Upper lobe of left lung (tissue), 6 donors: ENCODE data around the gene ACTRT2. TPM values are rescaled to one million over a fixed set of nuclear protein-coding genes. Genes with fewer than 3 reads are reported as not detected.

Experiments
- ATAC-seq, 2 donors: fragments of 200-7000 bp; cut with Tn5 transposase; one replicate each; pipeline ENCODE4 v1.9.1; 2022; ENCODE audit warnings: mild to moderate bottlenecking in 2 of 2, moderate library complexity in 2 of 2; ENCODE audit not compliant: low FRiP score in 2 of 2
- DNase-seq, 2 donors: peaks; one replicate each; pipeline ENCODE4 v3.0.0-alpha.2; 2019 to 2020
- H3K27ac ChIP-seq, 4 donors: fragments of 200-600 bp; sonication (generic); one replicate each; pipeline ENCODE4 v1.5.1; 2016 to 2019
- H3K27me3 ChIP-seq, 4 donors: fragments of 200-600 bp; sonication (generic); one replicate each; pipeline ENCODE4 v1.5.1; 2017 to 2019
- H3K36me3 ChIP-seq, 4 donors: fragments of 200-600 bp; sonication (generic); one replicate each; pipeline ENCODE4 v1.5.1; 2016 to 2019
- H3K4me1 ChIP-seq, 4 donors: fragments of 200-600 bp; sonication (generic); one replicate each; pipeline ENCODE4 v1.5.1; 2018 to 2019
- H3K4me3 ChIP-seq, 4 donors: fragments of 200-600 bp; sonication (generic); one replicate each; pipeline ENCODE4 v1.5.1; 2017 to 2019; ENCODE audit warnings: mild to moderate bottlenecking in 2 of 4, moderate library complexity in 1 of 4
- H3K9me3 ChIP-seq, 4 donors: fragments of 200-600 bp; sonication (generic); one replicate each; pipeline ENCODE4 v1.5.1; 2018 to 2019
- EP300 ChIP-seq, 4 donors: sonication (generic); formaldehyde crosslinking; IDR thresholded peaks; one replicate each; pipeline ENCODE4 v1.5.1; 2017; ENCODE audit warnings: antibody characterized with exemption in 4 of 4, control low read depth in 2 of 4
- POLR2A ChIP-seq, 4 donors: fragments of 450-650 bp; IDR thresholded peaks; one replicate each; pipeline ENCODE4 v1.5.1; 2016 to 2017; ENCODE audit warnings: antibody characterized with exemption in 4 of 4, mild to moderate bottlenecking in 2 of 4
- POLR2AphosphoS5 ChIP-seq, 2 donors: sonication (generic); formaldehyde crosslinking; IDR thresholded peaks; one replicate each; pipeline ENCODE4 v1.5.1; 2017; ENCODE audit warnings: antibody characterized with exemption in 2 of 2
- WGBS, 2 donors: methylation state at CpG; one replicate each; pipeline ENCODE4 v1.1.5; 2017 to 2018; 5-methylcytosine and 5-hydroxymethylcytosine counted together
- total RNA-seq, 6 donors: library from RNA; depleted of rRNA in 4 of 6; stranded (reverse); fragments of >200 nt in 4 of 6; gene quantifications; one replicate each; pipeline versions ENCODE4 v1.1.0 to v1.2.1, GENCODE V29; 2016 to 2021
- TF ChIP-seq, protein P1 (sequence below), 6 experiments: fragments of 450-650 bp in 4 of 6; fragments of 200-600 bp in 2 of 6; sonication (generic) in 2 of 6; IDR thresholded peaks; one replicate each; pipeline ENCODE4 v1.5.1; 2016 to 2019; ENCODE audit warnings: antibody characterized with exemption in 6 of 6
- donor health status: DM: no; HTN: no; CAD: no; lungs with moderate emphysema.
- donor health status: DM: no; HTN: yes; CAD: no; lungs with severe emphysema.

The ACTRT2 gene
- total RNA-seq, 6 donors from 2014 or later, result not detected

DNA sequence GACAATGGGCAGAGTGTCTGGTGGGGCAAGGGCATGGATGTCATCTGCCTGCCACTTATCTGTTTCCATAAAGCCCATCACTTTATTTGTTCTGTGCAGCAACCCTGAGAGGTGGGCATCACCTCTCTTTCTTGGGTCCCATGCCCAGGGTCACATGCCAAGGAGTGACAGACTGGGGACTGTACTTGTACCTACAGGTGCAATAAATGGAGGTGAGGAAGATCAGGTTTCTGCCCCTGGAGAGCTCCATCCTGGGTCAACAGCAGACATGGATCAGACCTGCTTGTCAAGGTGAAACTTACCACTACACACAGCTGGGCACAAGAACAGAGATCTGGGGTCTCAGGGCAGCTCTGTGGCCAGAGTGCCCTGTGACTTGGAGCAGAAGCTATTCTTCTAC, 29.3 kb downstream of the ACTRT2 start:
- Histone ChIP-seq H3K4me1 (no peaks in the 10 kb centered on the region), H3K36me3 (no peaks in the 10 kb centered on the region), H3K4me3 (no peak overlapping the region), H3K27me3 (no peaks in the 10 kb centered on the region), H3K9me3 (no peaks in the 10 kb centered on the region), H3K27ac (no peak overlapping the region)
- TF ChIP-seq POLR2AphosphoS5 (IDR thresholded peaks at IDR 0.05) (no peak), POLR2A (IDR thresholded peaks at IDR 0.05) (no peak), EP300 (IDR thresholded peaks at IDR 0.05) (no peak)
- TF ChIP-seq, protein P1, sequence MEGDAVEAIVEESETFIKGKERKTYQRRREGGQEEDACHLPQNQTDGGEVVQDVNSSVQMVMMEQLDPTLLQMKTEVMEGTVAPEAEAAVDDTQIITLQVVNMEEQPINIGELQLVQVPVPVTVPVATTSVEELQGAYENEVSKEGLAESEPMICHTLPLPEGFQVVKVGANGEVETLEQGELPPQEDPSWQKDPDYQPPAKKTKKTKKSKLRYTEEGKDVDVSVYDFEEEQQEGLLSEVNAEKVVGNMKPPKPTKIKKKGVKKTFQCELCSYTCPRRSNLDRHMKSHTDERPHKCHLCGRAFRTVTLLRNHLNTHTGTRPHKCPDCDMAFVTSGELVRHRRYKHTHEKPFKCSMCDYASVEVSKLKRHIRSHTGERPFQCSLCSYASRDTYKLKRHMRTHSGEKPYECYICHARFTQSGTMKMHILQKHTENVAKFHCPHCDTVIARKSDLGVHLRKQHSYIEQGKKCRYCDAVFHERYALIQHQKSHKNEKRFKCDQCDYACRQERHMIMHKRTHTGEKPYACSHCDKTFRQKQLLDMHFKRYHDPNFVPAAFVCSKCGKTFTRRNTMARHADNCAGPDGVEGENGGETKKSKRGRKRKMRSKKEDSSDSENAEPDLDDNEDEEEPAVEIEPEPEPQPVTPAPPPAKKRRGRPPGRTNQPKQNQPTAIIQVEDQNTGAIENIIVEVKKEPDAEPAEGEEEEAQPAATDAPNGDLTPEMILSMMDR (IDR thresholded peaks at IDR 0.05), result no peak
- peak in 1 of 2 donors; percentile 15 for DNase-seq
- ATAC-seq, result no peak

DNA sequence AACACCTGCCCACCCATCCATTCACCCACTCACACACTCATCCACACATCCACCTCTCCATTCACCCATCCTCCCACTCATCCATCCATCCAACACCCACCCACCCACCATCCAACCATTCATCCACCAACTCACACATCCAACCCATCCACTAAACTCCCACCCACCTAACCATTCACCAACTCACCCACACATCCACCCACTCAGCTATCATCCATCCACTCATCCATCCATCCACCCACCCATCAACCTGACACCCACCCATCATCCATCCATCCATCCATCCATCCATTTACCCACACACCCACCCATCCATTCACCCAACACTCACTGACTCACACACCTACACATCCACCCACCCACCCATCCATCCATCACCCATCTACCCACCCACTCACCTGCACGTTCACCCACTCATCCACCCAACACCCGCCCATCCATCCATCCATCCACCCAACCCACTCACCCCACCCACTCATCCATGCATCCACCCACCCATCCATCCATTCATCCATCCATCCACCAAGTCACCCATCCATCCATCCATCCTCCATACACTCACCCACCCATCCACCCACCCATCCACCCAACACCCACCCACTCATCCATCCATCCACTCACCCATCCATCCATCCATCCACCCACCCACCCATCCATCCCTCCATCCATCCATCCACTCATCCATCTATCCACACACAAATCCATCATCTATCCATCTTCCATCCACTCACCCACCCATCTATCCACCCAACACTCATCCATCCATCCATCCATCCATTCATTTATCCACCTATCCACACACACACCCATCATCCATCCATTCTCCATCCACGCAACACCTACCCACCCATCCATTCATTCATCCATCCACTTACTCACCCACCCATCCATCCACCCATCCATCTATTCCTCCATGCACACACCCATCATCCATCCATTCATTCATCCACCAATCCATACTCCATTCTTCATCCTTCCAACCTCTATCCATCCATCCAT, 30.3 kb downstream of the ACTRT2 start:
- H3K4me1 ChIP-seq, result no peaks in the 10 kb centered on the region
- no peaks in the 10 kb centered on the region for H3K27me3 ChIP-seq
- 89% methylated on average over 3 of the region's 3 CpGs for WGBS, 2 donors
- DNase-seq, result peak in 1 of 2 donors; percentile 14
- no peaks in the 10 kb centered on the region for H3K36me3 ChIP-seq
- no peak overlapping the region for H3K27ac ChIP-seq
- no peak overlapping the region for H3K4me3 ChIP-seq
- ATAC-seq, result no peak
- no peaks in the 10 kb centered on the region for H3K9me3 ChIP-seq
- TF ChIP-seq, protein P1 (IDR thresholded peaks at IDR 0.05), result no peak
- no peak for TF ChIP-seq POLR2AphosphoS5 (IDR thresholded peaks at IDR 0.05)
- TF ChIP-seq POLR2A (IDR thresholded peaks at IDR 0.05), result no peak
- TF ChIP-seq EP300 (IDR thresholded peaks at IDR 0.05), result no peak

DNA sequence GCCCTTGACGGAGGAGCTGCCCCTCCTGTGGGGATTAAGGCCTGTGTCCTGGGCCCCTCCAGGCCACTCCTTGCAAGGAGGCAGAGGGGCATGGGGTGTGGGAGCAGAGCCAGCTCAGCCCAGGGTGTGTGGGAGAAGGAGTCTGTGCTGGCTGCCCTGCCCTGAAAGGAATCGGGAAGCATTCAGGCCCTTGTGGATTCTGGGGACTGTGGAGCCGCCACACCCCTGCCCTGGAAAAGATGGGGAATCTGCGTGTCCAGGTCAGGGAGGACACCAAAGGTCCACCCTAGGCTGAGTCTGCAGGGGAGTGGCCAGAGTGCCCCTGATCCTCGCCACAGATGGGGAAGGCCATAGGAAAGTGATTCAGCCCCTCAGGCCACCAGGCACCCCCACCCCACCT, 31.2 kb downstream of the ACTRT2 start:
- Histone ChIP-seq H3K9me3 (no peaks in the 10 kb centered on the region), H3K4me1 (no peaks in the 10 kb centered on the region), H3K36me3 (no peaks in the 10 kb centered on the region), H3K4me3 (no peak overlapping the region), H3K27me3 (no peaks in the 10 kb centered on the region), H3K27ac (no peak overlapping the region)
- WGBS, 2 donors, result 86 to 87% methylated on average over 3 to 5 of the region's 5 CpGs
- DNase-seq, result peak; percentile 15 to 17
- ATAC-seq, result no peak
- TF ChIP-seq EP300 (IDR thresholded peaks at IDR 0.05) (no peak), POLR2A (IDR thresholded peaks at IDR 0.05) (no peak), POLR2AphosphoS5 (IDR thresholded peaks at IDR 0.05) (no peak)
- TF ChIP-seq, protein P1 (IDR thresholded peaks at IDR 0.05), result no peak

DNA sequence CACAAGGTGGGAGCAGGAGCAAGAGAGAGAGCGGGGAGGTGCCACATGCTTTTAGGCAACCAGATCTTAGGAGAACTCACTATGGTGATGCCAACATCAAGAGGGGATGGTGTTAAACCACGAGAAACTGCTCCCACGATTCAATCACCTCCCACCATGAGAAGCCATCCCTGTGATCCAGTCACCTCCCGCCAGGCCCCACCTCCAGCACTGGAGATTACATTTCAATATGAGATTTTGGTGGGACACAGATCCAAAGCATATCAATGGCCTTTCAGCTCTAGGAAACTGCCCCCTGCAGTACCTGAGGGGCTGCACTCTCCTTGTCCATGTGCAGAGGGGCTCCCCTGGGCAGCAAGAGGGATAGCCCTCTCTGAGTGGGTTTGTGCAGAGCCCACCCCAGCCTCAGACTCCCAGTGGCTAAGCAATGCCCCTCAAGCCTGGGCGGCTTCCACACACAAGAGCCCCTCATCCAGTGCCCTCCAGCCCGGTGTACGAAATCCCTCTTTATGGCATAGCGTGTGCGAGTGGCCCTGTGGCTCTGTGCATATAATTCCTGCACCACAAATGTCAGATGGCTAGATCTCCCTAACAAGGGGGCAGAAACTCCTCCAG, 32.2 kb downstream of the ACTRT2 start:
- Histone ChIP-seq H3K27me3 (no peaks in the 10 kb centered on the region), H3K9me3 (no peaks in the 10 kb centered on the region), H3K36me3 (no peaks in the 10 kb centered on the region), H3K4me3 (no peak overlapping the region), H3K4me1 (no peaks in the 10 kb centered on the region), H3K27ac (no peak overlapping the region)
- ATAC-seq (no peak), DNase-seq (no peak)
- WGBS, 2 donors, result 82 to 91% methylated on average over 8 to 9 of the region's 9 CpGs
- TF ChIP-seq EP300 (IDR thresholded peaks at IDR 0.05) (no peak), POLR2AphosphoS5 (IDR thresholded peaks at IDR 0.05) (no peak), POLR2A (IDR thresholded peaks at IDR 0.05) (no peak)
- TF ChIP-seq, protein P1 (IDR thresholded peaks at IDR 0.05), result no peak
